Left colon (tissue), 2 donors: ENCODE data around the gene DALRD3. TPM values are rescaled to one million over a fixed set of nuclear protein-coding genes. Genes with fewer than 3 reads are reported as not detected.

Experiments
- ATAC-seq: fragments of 200-7000 bp; cut with Tn5 transposase; one replicate; pipeline ENCODE4 v1.9.1; 2020; ENCODE audit warnings: mild to moderate bottlenecking, moderate library complexity
- DNase-seq, 2 donors: peaks; one replicate each; pipeline ENCODE4 v3.0.0-alpha.2; 2020
- intact Hi-C, 2 donors: fragments of 100-400 bp; cut with DNase I in 1 of 2; cut with micrococcal nuclease in 1 of 2; formaldehyde crosslinking; loops; one replicate each; pipeline versions ENCODE4 v1.11.2 to v1.14.0; 2022; cut with DNase I, micrococcal nuclease
- total RNA-seq, 2 donors: library from RNA; stranded (reverse); fragmentation: NEBNext Ultra II Directional; extraction: Animal tissue kit (Norgen Biotek cat#: 25700); gene quantifications; one replicate each; pipeline ENCODE4 v1.2.1, GENCODE V29; 2021
- donor health status: DM: no; HTN: no; CAD: no.
- donor health status: DM: yes; HTN: yes; CAD: no.

Gene DALRD3
- total RNA-seq, 2 donors from 2014 or later, result 19.2 to 20.5 TPM

DNA sequence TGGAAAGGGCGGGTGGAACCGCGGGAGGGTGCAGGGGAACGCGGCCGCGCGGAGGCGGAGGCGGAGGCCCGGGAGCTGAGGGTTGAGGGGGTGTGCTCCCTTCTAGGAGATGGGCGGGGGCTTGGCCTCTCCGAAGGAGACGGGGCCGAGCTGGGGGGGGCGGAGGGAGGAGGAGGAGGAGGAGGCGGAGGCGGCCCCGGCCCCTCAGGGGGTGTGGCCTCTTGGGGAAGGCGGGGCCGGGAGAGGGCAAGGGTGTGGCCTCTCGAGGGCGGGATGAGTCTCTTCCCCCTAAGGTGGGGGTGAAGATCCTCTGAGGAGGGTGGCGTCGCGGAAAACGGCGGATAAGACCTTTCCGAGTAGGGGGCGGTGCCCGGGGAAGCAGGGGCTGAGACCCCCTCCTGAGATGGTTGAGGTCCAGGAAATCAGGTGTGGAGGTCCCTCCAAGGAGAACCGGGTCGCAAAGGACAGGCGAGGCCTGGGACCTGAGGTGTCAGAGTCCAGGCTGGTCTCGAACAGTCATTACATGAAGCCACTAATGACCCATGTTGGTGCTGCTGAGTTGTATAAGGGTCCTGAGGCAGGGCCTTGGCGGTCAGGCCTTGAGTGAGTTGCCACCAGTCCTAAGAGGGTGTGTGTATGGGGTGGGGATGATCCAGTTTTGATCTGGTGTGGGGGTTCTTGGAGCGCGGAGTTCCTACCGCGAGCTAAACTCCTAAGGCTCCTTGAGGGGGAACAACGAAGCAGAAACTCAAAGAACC is 10.4 kb downstream of the DALRD3 start:
- DNase-seq (peak; percentile 93 to 94), ATAC-seq (peak; percentile 77)
- intact Hi-C loops, result no loop called here

DNA sequence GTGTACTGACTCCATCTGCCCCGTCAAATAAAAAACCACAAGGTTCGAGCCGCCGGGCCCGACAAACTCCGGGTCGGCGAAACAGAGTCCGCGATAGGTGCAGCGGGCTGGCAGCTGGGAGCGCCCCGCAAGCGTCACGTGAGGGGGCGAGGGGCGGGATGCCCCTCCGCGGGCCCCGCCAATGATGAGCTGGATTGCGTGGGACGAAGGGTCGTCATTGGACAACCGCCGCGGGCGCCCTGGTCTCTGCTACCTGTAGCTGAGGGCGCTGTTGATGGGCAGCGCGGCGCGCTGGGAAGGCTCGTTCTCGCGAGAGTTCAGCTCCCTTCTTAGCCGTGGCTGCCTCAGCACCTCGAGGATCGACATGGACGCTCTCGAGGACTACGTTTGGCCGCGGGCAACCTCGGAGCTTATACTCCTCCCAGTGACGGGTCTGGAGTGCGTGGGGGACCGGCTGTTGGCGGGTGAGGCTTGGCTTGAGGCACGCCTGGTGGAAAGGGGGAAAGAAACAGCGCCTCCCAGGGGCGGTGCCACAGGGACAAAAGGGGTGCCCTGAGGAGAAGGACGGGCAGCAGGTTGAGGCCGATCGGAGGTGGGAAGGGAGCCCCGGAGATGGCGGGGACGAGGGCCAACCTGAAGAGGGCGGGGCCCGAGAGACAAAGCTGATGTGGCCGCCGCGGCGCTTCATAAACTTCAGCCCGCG is 11.2 kb downstream of the DALRD3 start, which contains the start of gene WDR6:
TSS of gene WDR6 (plus strand) at position 324 of the 703 bp plus-strand sequence. CDS start at position 365, 41 bp downstream.
- intact Hi-C loops, result no loop called here
- ATAC-seq (peak; percentile 83), DNase-seq (peak; percentile 98)

DNA sequence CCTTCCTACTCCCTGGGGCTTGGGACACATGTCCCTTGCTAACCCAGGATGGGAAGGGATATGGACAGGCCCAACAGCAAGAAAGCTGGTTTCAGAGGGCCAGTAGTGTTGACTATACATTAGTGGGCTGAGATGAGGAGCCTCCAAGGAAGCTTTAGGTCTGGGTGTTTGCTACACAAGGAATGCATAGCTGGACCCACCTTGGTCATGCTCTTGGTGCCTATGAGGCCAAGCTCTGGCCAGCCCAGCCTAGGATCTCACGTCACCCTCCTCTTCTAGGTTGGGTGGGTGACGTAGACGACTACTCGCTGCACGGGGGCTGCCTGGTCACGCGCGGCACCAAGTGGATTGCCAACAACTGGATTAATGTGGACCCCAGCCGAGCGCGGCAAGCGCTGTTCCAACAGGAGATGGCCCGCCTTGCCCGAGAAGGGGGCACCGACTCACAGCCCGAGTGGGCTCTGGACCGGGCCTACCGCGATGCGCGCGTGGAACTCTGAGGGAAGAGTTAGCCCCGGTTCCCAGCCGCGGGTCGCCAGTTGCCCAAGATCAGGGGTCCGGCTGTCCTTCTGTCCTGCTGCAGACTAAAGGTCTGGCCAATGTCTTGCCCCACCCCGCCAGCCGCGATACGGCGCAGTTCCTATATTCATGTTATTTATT is 11.8 kb downstream of the DALRD3 start:
- peak in 1 of 2 donors; percentile 59 for DNase-seq
- ATAC-seq, result peak; percentile 4
- intact Hi-C loops, result no loop called here

- ATAC-seq, result no peak
- intact Hi-C loops, result no loop called here
These were observed 12.4 kb downstream of the DALRD3 start for GRCh38 chr3:49005998-49006397.

GRCh38 chr3:49005303-49005680 is 13.1 kb downstream of the DALRD3 start:
- intact Hi-C loops, result no loop called here
- ATAC-seq, result no peak
- no peak for DNase-seq

More at GRCh38 chr3:49005998-49006397, 12.4 kb downstream of the DALRD3 start:
- DNase-seq, result no peak

GRCh38 chr3:49004352-49005302 is 13.8 kb downstream of the DALRD3 start:
- ATAC-seq, result peak; percentile 6
- DNase-seq, result peak; percentile 65 to 84

GRCh38 chr3:49001155-49001554 is 17.2 kb downstream of the DALRD3 start:
- intact Hi-C loops, result no loop called here
- DNase-seq, result no peak
- no peak for ATAC-seq

More at GRCh38 chr3:49004352-49005302, 13.8 kb downstream of the DALRD3 start:
- intact Hi-C loops, result no loop called here

- DNase-seq, result no peak
- intact Hi-C loops, result no loop called here
- ATAC-seq, result no peak
These were observed 19.1 kb downstream of the DALRD3 start for GRCh38 chr3:48999085-48999858.

DNA sequence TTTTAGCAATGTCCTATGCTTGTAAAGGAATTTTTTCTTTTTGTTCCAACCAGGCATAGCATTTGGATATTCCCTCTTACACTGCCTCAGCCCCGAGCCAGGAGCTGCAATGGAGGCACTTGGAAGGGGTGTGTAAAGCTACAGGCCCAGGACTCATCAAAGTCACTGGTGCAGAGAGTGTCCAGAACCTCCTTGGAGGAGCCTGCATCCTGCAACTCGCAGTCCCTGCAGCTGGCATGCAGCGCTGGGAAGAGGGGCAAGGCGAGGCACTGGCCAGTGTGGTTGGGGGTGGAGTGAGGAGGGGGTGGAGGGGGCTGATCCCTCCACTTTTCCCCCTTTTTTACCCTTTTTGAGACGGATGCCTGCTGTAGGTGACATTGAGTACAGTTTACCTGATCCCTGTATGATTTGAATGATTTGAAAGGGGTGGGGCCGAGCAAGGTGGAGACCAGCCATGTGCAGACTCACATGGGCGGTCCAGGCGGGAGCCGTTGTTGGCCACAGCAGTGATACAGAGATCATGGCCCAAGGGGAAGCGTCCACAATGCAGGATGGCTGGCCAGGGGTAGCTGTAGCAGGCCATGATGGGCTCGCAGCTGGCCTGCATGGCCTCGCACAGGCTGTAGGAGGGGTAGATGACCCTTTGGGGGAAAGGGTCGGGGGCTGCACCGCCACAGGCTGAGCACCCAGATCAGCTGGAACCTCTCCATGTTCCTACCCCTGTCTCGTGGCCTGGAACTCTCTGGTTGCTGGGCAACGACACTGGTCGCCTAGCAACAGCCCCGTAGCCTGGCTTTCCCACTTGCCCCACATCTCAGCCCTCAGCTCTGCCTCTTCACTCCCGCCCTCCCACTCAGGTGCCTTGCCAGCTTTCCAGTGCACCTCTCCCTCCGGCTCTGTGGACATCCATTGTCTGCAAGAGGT is 20.4 kb downstream of the DALRD3 start:
- no peak for ATAC-seq
- no peak for DNase-seq
- intact Hi-C loops, result no loop called here

- ATAC-seq (no peak), DNase-seq (no peak)
- intact Hi-C loops, result no loop called here
These were observed 21.2 kb downstream of the DALRD3 start for GRCh38 chr3:48997102-48997635.

- no peak for ATAC-seq
- no peak for DNase-seq
- intact Hi-C loops, result no loop called here
These were observed 21.7 kb downstream of the DALRD3 start for GRCh38 chr3:48996640-48997039.

DNA sequence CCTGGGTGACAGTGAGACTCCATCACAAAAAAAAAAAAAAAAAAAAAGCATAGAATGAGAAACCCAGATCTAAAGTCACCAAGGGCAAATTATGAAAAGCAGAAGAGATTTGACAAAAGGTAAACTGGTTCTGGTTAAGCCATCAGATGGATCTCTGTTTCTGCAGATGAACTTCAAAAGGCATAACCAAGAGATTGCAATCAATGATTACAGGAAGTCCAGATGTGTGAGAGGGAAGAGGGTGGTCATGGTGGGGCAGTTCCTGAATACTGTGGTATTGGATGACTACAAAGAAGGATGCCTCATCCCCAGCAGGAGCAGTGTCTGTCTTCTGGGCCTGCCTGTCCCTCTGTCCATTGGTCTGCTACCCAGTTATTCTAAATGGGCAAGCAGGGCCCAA is 24.5 kb downstream of the DALRD3 start:
- DNase-seq (no peak), ATAC-seq (no peak)
- intact Hi-C loops, result no loop called here

DNA sequence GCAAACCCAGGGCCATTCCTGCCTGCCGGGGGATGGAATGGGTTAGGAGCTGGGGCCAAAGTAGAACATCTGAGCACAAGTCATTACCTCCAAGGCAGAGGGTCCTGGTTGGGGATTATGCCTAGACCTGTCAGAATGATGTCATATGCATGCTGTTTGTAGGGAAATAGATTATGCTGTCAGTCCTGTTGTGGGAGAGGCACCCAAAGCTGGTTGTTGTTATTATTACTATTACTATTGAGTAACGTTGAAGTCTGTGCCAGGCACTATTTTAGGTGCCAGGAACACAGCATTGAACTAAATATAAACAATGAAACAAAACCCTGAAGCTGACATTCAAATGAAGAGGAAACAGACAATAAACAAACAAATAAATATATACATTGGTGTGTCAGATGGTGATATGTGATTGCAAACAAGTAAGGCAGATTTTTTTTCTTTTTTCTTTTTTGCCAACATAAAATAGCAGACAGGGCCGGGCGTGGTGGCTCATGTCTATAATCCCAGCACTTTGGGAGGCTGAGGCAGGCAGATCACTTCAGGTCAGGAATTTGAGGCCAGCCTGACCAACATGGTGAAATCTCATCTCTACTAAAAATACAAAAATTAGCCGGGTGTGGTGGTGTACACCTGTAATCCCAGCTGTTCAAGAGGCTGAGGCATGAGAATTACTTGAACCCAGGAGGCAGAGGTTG is 26.4 kb downstream of the DALRD3 start:
- ATAC-seq (no peak), DNase-seq (no peak)
- intact Hi-C loops, result no loop called here

GRCh38 chr3:48990636-48991469 is 27.5 kb downstream of the DALRD3 start:
- DNase-seq (peak in 1 of 2 donors; percentile 45), ATAC-seq (peak; percentile 42)
- intact Hi-C loops, result no loop called here
